Panc1 (cell line): ENCODE results near the gene PSENEN.

Source experiments
- POLR2AphosphoS5 ChIP-seq: IDR thresholded peaks from 2 replicates; pipeline ENCODE4 v1.6.1; 2012; ENCODE audit warnings: mild to moderate bottlenecking, low read depth, low read length, moderate library complexity
- SIN3A ChIP-seq: IDR thresholded peaks from 2 replicates; pipeline ENCODE4 v1.6.1; 2012; ENCODE audit warnings: low read depth, mild to moderate bottlenecking, low read length, moderate library complexity, borderline replicate concordance; ENCODE audit not compliant: insufficient read depth
- TCF7L2 ChIP-seq: IDR thresholded peaks from 2 replicates; pipeline ENCODE4 v1.6.1; 2011; ENCODE audit warnings: mild to moderate bottlenecking, low read depth, low read length, inconsistent platforms
- TF ChIP-seq, protein P1 (sequence below): fragments of 450-650 bp; IDR thresholded peaks from 2 replicates; pipeline ENCODE4 v1.5.1; 2017; ENCODE audit warnings: mild to moderate bottlenecking

DNA sequence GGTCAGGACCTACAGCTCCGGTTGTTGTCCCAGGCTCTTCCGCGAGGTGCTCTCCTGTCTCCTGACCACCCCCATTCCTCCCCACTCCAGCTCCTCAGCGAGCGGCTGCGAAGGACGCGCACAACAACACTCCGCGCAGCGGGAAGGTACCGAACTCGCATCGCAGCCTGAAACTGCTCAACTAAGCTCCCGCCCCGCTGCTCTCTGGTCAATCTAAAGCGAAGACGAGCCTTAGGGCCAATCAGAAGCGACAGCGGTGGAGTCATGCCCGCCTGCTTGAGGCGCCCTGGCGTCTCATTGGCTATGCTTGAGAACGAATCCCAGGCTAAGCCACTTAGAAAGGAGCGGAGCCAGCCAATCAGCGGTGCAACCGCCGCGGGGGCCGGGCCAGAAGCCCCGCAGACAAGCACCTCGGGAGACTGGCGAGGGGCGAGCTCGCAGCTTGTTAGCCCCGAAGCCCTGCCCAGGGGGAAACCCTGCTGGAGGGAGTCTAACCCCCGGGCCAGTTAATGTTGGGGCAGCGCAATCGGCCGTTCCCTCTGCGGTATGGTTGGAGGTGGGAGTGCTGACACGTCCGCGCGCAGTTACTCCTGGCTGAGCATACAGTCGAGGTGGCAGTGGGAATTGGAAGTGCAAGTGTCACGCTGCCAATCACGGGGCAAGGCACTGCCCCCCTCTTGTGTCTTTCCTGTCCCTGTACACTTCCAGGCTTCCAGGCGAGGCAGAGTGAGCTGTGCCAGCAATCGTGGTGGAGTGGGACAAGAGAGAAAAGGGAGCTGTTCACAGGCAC is 43.0 kb upstream of the PSENEN start:
- TF ChIP-seq POLR2AphosphoS5: peak; percentile 53; the same call in 1 of the 2 replicates
- TF ChIP-seq, protein P1, sequence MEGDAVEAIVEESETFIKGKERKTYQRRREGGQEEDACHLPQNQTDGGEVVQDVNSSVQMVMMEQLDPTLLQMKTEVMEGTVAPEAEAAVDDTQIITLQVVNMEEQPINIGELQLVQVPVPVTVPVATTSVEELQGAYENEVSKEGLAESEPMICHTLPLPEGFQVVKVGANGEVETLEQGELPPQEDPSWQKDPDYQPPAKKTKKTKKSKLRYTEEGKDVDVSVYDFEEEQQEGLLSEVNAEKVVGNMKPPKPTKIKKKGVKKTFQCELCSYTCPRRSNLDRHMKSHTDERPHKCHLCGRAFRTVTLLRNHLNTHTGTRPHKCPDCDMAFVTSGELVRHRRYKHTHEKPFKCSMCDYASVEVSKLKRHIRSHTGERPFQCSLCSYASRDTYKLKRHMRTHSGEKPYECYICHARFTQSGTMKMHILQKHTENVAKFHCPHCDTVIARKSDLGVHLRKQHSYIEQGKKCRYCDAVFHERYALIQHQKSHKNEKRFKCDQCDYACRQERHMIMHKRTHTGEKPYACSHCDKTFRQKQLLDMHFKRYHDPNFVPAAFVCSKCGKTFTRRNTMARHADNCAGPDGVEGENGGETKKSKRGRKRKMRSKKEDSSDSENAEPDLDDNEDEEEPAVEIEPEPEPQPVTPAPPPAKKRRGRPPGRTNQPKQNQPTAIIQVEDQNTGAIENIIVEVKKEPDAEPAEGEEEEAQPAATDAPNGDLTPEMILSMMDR: no peak
- TF ChIP-seq TCF7L2: no peak
- no peak for TF ChIP-seq SIN3A
